Frontal cortex (tissue), 4 donors: Measurements from ENCODE around the gene TMEM139. TPM values are rescaled to one million over a fixed set of nuclear protein-coding genes. Genes with fewer than 3 reads are reported as not detected.
"Not testable (repeated sequence)": the region's sequence is repeated elsewhere in the genome, so short reads cannot be mapped to it uniquely, and the experiment has no call there.

ENCODE experiments used
- DNase-seq, 2 donors: peaks; one replicate each; pipeline ENCODE4 v3.0.0; 2012; ENCODE audit warnings: low spot score in 2 of 2
- FAIRE-seq: peaks from 2 replicates; lab custom pipeline; 2012; peaks lifted over from hg19 to GRCh38; lab: Jason Lieb, UNC
- total RNA-seq: library from RNA; depleted of rRNA; stranded (reverse); fragments of >200 nt; gene quantifications from one replicate; pipeline ENCODE4 v1.2.3, GENCODE V29; 2014
- donor health status: control.
- donor health status: control.
- donor health status: control.

Gene TMEM139
- total RNA-seq, 1 donor from 2014 or later: not detected

GRCh38 chr7:143257501-143257900, 27.3 kb upstream of the TMEM139 start:
- DNase-seq (no peak), FAIRE-seq (no peak)

GRCh38 chr7:143258831-143259230, 25.9 kb upstream of the TMEM139 start:
- DNase-seq (no peak), FAIRE-seq (no peak)

- DNase-seq (no peak), FAIRE-seq (no peak)
Measured at GRCh38 chr7:143259765-143260164, 25.0 kb upstream of the TMEM139 start.

GRCh38 chr7:143261901-143262300, 22.9 kb upstream of the TMEM139 start:
- FAIRE-seq: no peak
- DNase-seq: no peak

- FAIRE-seq: no peak
Measured at GRCh38 chr7:143263266-143264195, 21.2 kb upstream of the TMEM139 start, which contains the start of gene GSTK1. Gene GSTK1, plus strand, starts transcription at chr7:143263441. Its CDS starts 73 bp downstream, at chr7:143263514.

GRCh38 chr7:143264196-143264568, 20.6 kb upstream of the TMEM139 start:
- not testable (repeated sequence) for FAIRE-seq, DNase-seq

More at GRCh38 chr7:143263266-143264195, 21.2 kb upstream of the TMEM139 start, which contains the start of gene GSTK1:
- peak; percentile 48 to 79 for DNase-seq

GRCh38 chr7:143265017-143265693, 19.6 kb upstream of the TMEM139 start:
- no peak for FAIRE-seq
- no peak for DNase-seq

GRCh38 chr7:143269251-143269650, 15.5 kb upstream of the TMEM139 start:
- no peak for DNase-seq
- FAIRE-seq: no peak

GRCh38 chr7:143271240-143271639, 13.5 kb upstream of the TMEM139 start:
- FAIRE-seq: no peak
- no peak for DNase-seq

GRCh38 chr7:143272871-143273270, 11.9 kb upstream of the TMEM139 start:
- DNase-seq: no peak
- no peak for FAIRE-seq

GRCh38 chr7:143279186-143280098, 5.3 kb upstream of the TMEM139 start:
- peak; percentile 93 for FAIRE-seq
- peak in 1 of 2 donors; percentile 38 for DNase-seq

- no peak for DNase-seq
- FAIRE-seq: no peak
Measured at GRCh38 chr7:143280160-143280559, 4.6 kb upstream of the TMEM139 start.

GRCh38 chr7:143280566-143280965, 4.2 kb upstream of the TMEM139 start:
- DNase-seq (no peak), FAIRE-seq (no peak)

GRCh38 chr7:143281529-143281928, 3.2 kb upstream of the TMEM139 start:
- FAIRE-seq: no peak
- no peak for DNase-seq

GRCh38 chr7:143282124-143282523, 2.6 kb upstream of the TMEM139 start:
- no peak for FAIRE-seq

GRCh38 chr7:143283381-143283780, 1.4 kb upstream of the TMEM139 start:
- no peak for FAIRE-seq

More at GRCh38 chr7:143282124-143282523, 2.6 kb upstream of the TMEM139 start:
- DNase-seq: no peak

GRCh38 chr7:143285470-143285778, 666 bp downstream of the TMEM139 start:
- DNase-seq: no peak
- no peak for FAIRE-seq

More at GRCh38 chr7:143283381-143283780, 1.4 kb upstream of the TMEM139 start:
- no peak for DNase-seq

- no peak for FAIRE-seq
- DNase-seq: peak in 1 of 2 donors; percentile 46
Measured at GRCh38 chr7:143285806-143286521, 1.2 kb downstream of the TMEM139 start.

- no peak for DNase-seq
- no peak for FAIRE-seq
Measured at GRCh38 chr7:143286522-143286890, 1.7 kb downstream of the TMEM139 start.
